Caki2 (cell line): ENCODE measurements around the gene AP3B2. TPM values are rescaled to one million over a fixed set of nuclear protein-coding genes. Genes with fewer than 3 reads are reported as not detected.
"Not testable (repeated sequence)": the region's sequence is repeated elsewhere in the genome, so short reads cannot be mapped to it uniquely, and the experiment has no call there.

Experiments used
- DNase-seq: peaks from one replicate; pipeline ENCODE4 v3.0.0-alpha.2; 2015; ENCODE audit warnings: low read depth
- in situ Hi-C: cut with HindIII; loops from 2 replicates; pipeline ENCODE4 v1.10.0; 2016; ENCODE audit warnings: low sequenced_read_pairs, low pct_unique_long_range_greater_than_20kb, mixed read lengths
- total RNA-seq: library from RNA; depleted of rRNA; stranded (reverse); fragments of >200 nt; shearing (Covaris generic); gene quantifications from 2 replicates; pipeline ENCODE4 v1.2.3, GENCODE V29; 2014; ENCODE audit warnings: low replicate concordance

The AP3B2 gene
- total RNA-seq, 1 experiment from 2014 or later, result 6.7 TPM

- in situ Hi-C loops, result no loop called here
- no peak for DNase-seq
These were observed 52.9 kb downstream of the AP3B2 start for GRCh38 chr15:82656641-82657266.

GRCh38 chr15:82655606-82656005 is 54.1 kb downstream of the AP3B2 start:
- DNase-seq, result no peak
- in situ Hi-C loops, result no loop called here

GRCh38 chr15:82653483-82654168 is 56.0 kb downstream of the AP3B2 start:
- in situ Hi-C loops, result no loop called here

GRCh38 chr15:82651708-82652107 is 58.0 kb downstream of the AP3B2 start:
- no peak for DNase-seq
- in situ Hi-C loops, result no loop called here

More at GRCh38 chr15:82653483-82654168, 56.0 kb downstream of the AP3B2 start:
- DNase-seq, result no peak

- in situ Hi-C loops, result no loop called here
- DNase-seq, result no peak
These were observed 59.5 kb downstream of the AP3B2 start for GRCh38 chr15:82650046-82650670.

GRCh38 chr15:82649226-82649999 is 60.3 kb downstream of the AP3B2 start:
- DNase-seq, result no peak
- in situ Hi-C loops, result no loop called here

GRCh38 chr15:82648257-82649103 is 61.2 kb downstream of the AP3B2 start:
- DNase-seq, result no peak
- in situ Hi-C loops, result no loop called here

- in situ Hi-C loops, result no loop called here
- DNase-seq, result no peak
These were observed 61.8 kb downstream of the AP3B2 start for GRCh38 chr15:82647835-82648256.

GRCh38 chr15:82647045-82647834 is 62.4 kb downstream of the AP3B2 start, which contains the start of gene CPEB1:
TSS of gene CPEB1 (minus strand) at chr15:82647363. CDS start at chr15:82628459, 18,904 bp downstream.
- peak; percentile 70 for DNase-seq
- in situ Hi-C loops, result no loop called here

- no peak for DNase-seq
- in situ Hi-C loops, result no loop called here
These were observed 63.2 kb downstream of the AP3B2 start for GRCh38 chr15:82646250-82647044.

GRCh38 chr15:82644967-82645852 is 64.5 kb downstream of the AP3B2 start:
- in situ Hi-C loops, DNase-seq: not testable (repeated sequence)

GRCh38 chr15:82643992-82644391 is 65.7 kb downstream of the AP3B2 start:
- in situ Hi-C loops, result no loop called here
- DNase-seq, result no peak

- DNase-seq, result no peak
- in situ Hi-C loops, result no loop called here
These were observed 67.0 kb downstream of the AP3B2 start for GRCh38 chr15:82642656-82643055.

- no peak for DNase-seq
- in situ Hi-C loops, result no loop called here
These were observed 68.4 kb downstream of the AP3B2 start for GRCh38 chr15:82641129-82641798.

GRCh38 chr15:82640672-82641071 is 69.0 kb downstream of the AP3B2 start:
- in situ Hi-C loops, result no loop called here

More at GRCh38 chr15:82640672-82641071, 69.0 kb downstream of the AP3B2 start:
- DNase-seq, result no peak
